Measurements from ENCODE around the gene RPTOR. TPM values are rescaled to one million over a fixed set of nuclear protein-coding genes. Genes with fewer than 3 reads are reported as not detected.
A peak's percentile ranks its signal among the peaks of the same experiment; 100 is the strongest.
"Not testable (repeated sequence)": the region's sequence is repeated elsewhere in the genome, so short reads cannot be mapped to it uniquely, and the experiment has no call there.

The RPTOR gene
- total and polyA plus RNA-seq, 2 donors: 8.1 to 10.3 TPM

GRCh38 chr17:80814491-80814890 lies 269.9 kb downstream of the RPTOR start:
- Histone ChIP-seq H3K36me3 (ENCODE audit: control insufficient read depth in 2 of 2, insufficient read depth in 2 of 2, low read length in 1 of 2) (peaks cover 8 to 35% of the 10 kb centered on the region in 2 donors), H3K4me3 (ENCODE audit: low read length in 2 of 2) (no peak overlapping the region), H3K27ac (ENCODE audit: low read depth in 1 of 2, low read length in 1 of 2) (no peak overlapping the region), H3K27me3 (ENCODE audit: control insufficient read depth in 2 of 2, insufficient read depth in 1 of 2, low read length in 1 of 2) (no peaks in the 10 kb centered on the region), H3K4me1 (ENCODE audit: control insufficient read depth in 2 of 2, insufficient read depth in 2 of 2, low read length in 2 of 2) (peaks cover 0 to 16% of the 10 kb centered on the region in 2 donors), H3K9me3 (ENCODE audit: control insufficient read depth in 2 of 2, insufficient read depth in 1 of 2, low read length in 1 of 2) (peaks cover 0 to 6% of the 10 kb centered on the region in 2 donors)
- no peak for DNase-seq (ENCODE audit: low read depth in 6 of 9, low spot score in 9 of 9)
- WGBS: 98% methylated on average over 9 of the region's 9 CpGs

GRCh38 chr17:80815151-80815681 lies 270.6 kb downstream of the RPTOR start:
- peaks cover 8 to 35% of the 10 kb centered on the region in 2 donors for H3K36me3 ChIP-seq (ENCODE audit: control insufficient read depth in 2 of 2, insufficient read depth in 2 of 2, low read length in 1 of 2)
- DNase-seq (ENCODE audit: low read depth in 6 of 9, low spot score in 9 of 9): no peak
- no peak overlapping the region for H3K4me3 ChIP-seq (ENCODE audit: low read length in 2 of 2)
- peaks cover 0 to 6% of the 10 kb centered on the region in 2 donors for H3K9me3 ChIP-seq (ENCODE audit: control insufficient read depth in 2 of 2, insufficient read depth in 1 of 2, low read length in 1 of 2)
- peaks cover 0 to 22% of the 10 kb centered on the region in 2 donors for H3K4me1 ChIP-seq (ENCODE audit: control insufficient read depth in 2 of 2, insufficient read depth in 2 of 2, low read length in 2 of 2)
- no peaks in the 10 kb centered on the region for H3K27me3 ChIP-seq (ENCODE audit: control insufficient read depth in 2 of 2, insufficient read depth in 1 of 2, low read length in 1 of 2)
- no peak overlapping the region for H3K27ac ChIP-seq (ENCODE audit: low read depth in 1 of 2, low read length in 1 of 2)
- WGBS: 98% methylated on average over 10 of the region's 10 CpGs

- DNase-seq (ENCODE audit: low read depth in 6 of 9, low spot score in 9 of 9); H3K4me3 ChIP-seq (ENCODE audit: low read length in 2 of 2); H3K27ac ChIP-seq (ENCODE audit: low read depth in 1 of 2, low read length in 1 of 2); H3K9me3 ChIP-seq (ENCODE audit: control insufficient read depth in 2 of 2, insufficient read depth in 1 of 2, low read length in 1 of 2); H3K27me3 ChIP-seq (ENCODE audit: control insufficient read depth in 2 of 2, insufficient read depth in 1 of 2, low read length in 1 of 2): not testable (repeated sequence)
- 98% methylated on average over 23 of the region's 23 CpGs for WGBS
- H3K4me1 ChIP-seq (ENCODE audit: control insufficient read depth in 2 of 2, insufficient read depth in 2 of 2, low read length in 2 of 2): peaks cover 0 to 22% of the 10 kb centered on the region in 2 donors
- H3K36me3 ChIP-seq (ENCODE audit: control insufficient read depth in 2 of 2, insufficient read depth in 2 of 2, low read length in 1 of 2): peaks cover 8 to 35% of the 10 kb centered on the region in 2 donors
Observed at GRCh38 chr17:80815718-80816117, 271.1 kb downstream of the RPTOR start.

DNA sequence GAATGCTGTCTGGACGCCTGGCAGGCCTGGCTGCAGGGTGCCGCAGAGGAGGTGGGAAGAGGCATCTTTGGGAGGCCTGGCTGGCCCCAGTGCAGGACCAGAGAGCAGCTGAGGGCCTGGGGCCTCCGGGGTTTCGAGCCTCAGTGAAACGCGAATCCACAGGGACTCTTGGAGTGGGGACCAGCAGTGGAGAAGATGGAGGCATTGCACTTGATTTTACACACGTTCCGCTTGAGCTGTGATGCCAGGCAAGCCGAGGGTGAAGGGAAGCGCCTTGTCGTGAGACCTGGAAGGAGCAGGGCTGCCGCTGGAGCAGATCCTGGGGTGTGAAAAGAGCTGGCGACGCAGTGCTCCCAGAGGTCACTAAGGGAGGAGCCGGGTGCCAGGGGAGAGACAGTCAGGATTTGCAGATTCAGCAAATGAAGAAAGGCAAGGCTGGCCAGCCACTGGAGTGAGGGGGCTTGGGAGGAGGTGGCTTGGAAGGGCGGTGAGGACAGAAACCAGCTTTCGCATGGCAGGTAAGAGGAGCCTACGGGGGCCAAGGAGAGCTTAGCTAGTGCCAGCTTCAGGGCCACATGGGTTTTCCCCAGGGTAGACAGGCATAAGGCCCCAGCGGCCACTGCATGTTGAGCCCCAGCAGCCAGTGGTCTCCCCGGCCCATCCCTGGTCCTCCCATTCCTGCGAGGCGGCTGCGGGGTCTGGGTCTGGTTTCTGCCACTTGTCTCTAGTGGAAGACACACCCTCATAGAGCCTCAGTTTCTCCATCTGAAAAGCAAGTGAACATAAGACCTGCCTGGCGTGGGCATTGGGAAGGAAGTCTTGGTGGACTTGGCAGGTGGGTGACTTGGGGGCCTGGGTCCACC lies 271.8 kb downstream of the RPTOR start:
- Histone ChIP-seq H3K4me3 (ENCODE audit: low read length in 2 of 2) (no peak overlapping the region), H3K27me3 (ENCODE audit: control insufficient read depth in 2 of 2, insufficient read depth in 1 of 2, low read length in 1 of 2) (no peaks in the 10 kb centered on the region), H3K27ac (ENCODE audit: low read depth in 1 of 2, low read length in 1 of 2) (no peak overlapping the region), H3K36me3 (ENCODE audit: control insufficient read depth in 2 of 2, insufficient read depth in 2 of 2, low read length in 1 of 2) (peaks cover 5 to 32% of the 10 kb centered on the region in 2 donors), H3K9me3 (ENCODE audit: control insufficient read depth in 2 of 2, insufficient read depth in 1 of 2, low read length in 1 of 2) (peaks cover 0 to 6% of the 10 kb centered on the region in 2 donors), H3K4me1 (ENCODE audit: control insufficient read depth in 2 of 2, insufficient read depth in 2 of 2, low read length in 2 of 2) (peaks cover 0 to 19% of the 10 kb centered on the region in 2 donors)
- WGBS: 98% methylated on average over 24 of the region's 24 CpGs
- no peak for DNase-seq (ENCODE audit: low read depth in 6 of 9, low spot score in 9 of 9)

DNA sequence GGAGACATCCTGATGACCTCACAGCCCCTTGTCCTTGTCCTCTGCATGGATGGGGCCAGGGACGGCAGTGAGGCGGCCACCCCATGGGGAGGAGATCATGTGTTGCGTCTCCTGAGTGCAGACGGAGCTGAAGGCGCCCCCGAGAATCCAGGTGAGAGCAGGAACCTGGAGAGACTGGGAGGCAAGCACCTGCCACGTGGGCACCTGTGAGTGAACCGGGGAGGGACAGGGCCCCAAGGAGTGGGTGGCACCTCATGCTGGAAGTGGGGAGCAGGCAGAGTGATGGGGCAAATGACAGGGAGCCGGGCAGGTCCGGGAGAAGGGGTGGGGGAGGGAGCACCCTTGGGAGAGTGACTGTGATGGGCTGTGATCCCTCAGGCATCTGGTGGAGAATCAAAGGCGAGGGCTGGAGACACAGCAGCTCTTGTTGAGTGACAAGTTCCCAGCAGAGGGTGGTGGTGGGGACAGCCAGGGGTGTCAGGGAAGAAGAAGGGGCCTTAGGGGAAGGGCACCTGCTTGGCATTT lies 272.7 kb downstream of the RPTOR start:
- Histone ChIP-seq H3K4me1 (ENCODE audit: control insufficient read depth in 2 of 2, insufficient read depth in 2 of 2, low read length in 2 of 2) (peaks cover 0 to 18% of the 10 kb centered on the region in 2 donors), H3K9me3 (ENCODE audit: control insufficient read depth in 2 of 2, insufficient read depth in 1 of 2, low read length in 1 of 2) (peaks cover 0 to 6% of the 10 kb centered on the region in 2 donors), H3K4me3 (ENCODE audit: low read length in 2 of 2) (no peak overlapping the region), H3K36me3 (ENCODE audit: control insufficient read depth in 2 of 2, insufficient read depth in 2 of 2, low read length in 1 of 2) (peaks cover 9 to 32% of the 10 kb centered on the region in 2 donors), H3K27ac (ENCODE audit: low read depth in 1 of 2, low read length in 1 of 2) (no peak overlapping the region), H3K27me3 (ENCODE audit: control insufficient read depth in 2 of 2, insufficient read depth in 1 of 2, low read length in 1 of 2) (no peaks in the 10 kb centered on the region)
- no peak for DNase-seq (ENCODE audit: low read depth in 6 of 9, low spot score in 9 of 9)
- 97% methylated on average over 11 of the region's 11 CpGs for WGBS

GRCh38 chr17:80817861-80818260 lies 273.2 kb downstream of the RPTOR start:
- H3K36me3 ChIP-seq (ENCODE audit: control insufficient read depth in 2 of 2, insufficient read depth in 2 of 2, low read length in 1 of 2): peaks cover 14 to 32% of the 10 kb centered on the region in 2 donors
- peaks cover 0 to 6% of the 10 kb centered on the region in 2 donors for H3K9me3 ChIP-seq (ENCODE audit: control insufficient read depth in 2 of 2, insufficient read depth in 1 of 2, low read length in 1 of 2)
- WGBS: 93% methylated on average over 10 of the region's 10 CpGs
- peaks cover 0 to 18% of the 10 kb centered on the region in 2 donors for H3K4me1 ChIP-seq (ENCODE audit: control insufficient read depth in 2 of 2, insufficient read depth in 2 of 2, low read length in 2 of 2)
- no peaks in the 10 kb centered on the region for H3K27me3 ChIP-seq (ENCODE audit: control insufficient read depth in 2 of 2, insufficient read depth in 1 of 2, low read length in 1 of 2)
- H3K27ac ChIP-seq (ENCODE audit: low read depth in 1 of 2, low read length in 1 of 2): no peak overlapping the region
- H3K4me3 ChIP-seq (ENCODE audit: low read length in 2 of 2): no peak overlapping the region
- no peak for DNase-seq (ENCODE audit: low read depth in 6 of 9, low spot score in 9 of 9)

- H3K27ac ChIP-seq (ENCODE audit: low read depth in 1 of 2, low read length in 1 of 2): no peak overlapping the region
- 98% methylated on average over 9 of the region's 9 CpGs for WGBS
- peaks cover 0 to 6% of the 10 kb centered on the region in 2 donors for H3K9me3 ChIP-seq (ENCODE audit: control insufficient read depth in 2 of 2, insufficient read depth in 1 of 2, low read length in 1 of 2)
- H3K27me3 ChIP-seq (ENCODE audit: control insufficient read depth in 2 of 2, insufficient read depth in 1 of 2, low read length in 1 of 2): no peaks in the 10 kb centered on the region
- DNase-seq (ENCODE audit: low read depth in 6 of 9, low spot score in 9 of 9): no peak
- peaks cover 0 to 18% of the 10 kb centered on the region in 2 donors for H3K4me1 ChIP-seq (ENCODE audit: control insufficient read depth in 2 of 2, insufficient read depth in 2 of 2, low read length in 2 of 2)
- peaks cover 20 to 36% of the 10 kb centered on the region in 2 donors for H3K36me3 ChIP-seq (ENCODE audit: control insufficient read depth in 2 of 2, insufficient read depth in 2 of 2, low read length in 1 of 2)
- H3K4me3 ChIP-seq (ENCODE audit: low read length in 2 of 2): no peak overlapping the region
Observed at GRCh38 chr17:80818871-80819270, 274.2 kb downstream of the RPTOR start.

DNA sequence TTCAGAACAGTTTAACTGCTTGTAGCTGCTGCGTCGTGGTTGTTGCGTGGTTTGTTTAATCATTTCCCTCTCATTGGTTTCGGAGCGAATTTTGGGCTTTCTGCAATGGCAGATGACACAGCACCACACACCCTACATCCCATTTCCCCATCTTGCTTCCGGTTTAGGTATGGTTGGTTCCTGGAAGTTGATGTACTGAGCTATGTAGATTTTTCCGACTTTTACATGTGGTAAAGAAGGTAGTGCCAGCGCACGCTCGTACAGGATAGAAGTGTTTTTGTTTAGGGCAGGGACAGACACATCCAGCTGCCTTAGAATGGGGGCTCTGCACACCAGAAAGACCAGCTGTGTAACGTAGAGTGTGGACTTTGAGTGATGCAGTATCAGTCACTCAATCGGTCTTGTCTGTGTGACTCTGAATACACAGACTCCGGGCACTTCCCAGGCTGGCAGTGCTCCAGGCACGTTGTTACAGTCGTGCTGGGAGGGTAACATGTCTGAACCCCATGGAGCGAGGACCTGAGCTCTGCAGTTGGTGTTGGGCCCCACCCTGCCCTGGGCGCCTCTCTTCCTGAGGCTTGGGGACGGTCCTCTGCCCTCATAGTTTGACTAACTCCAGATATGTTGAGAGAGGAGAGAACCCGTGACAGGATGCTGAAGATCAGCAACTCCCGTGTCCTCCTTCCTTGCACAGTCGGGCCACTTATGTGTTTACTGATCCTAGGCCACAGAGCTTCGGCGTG lies 275.0 kb downstream of the RPTOR start:
- H3K36me3 ChIP-seq (ENCODE audit: control insufficient read depth in 2 of 2, insufficient read depth in 2 of 2, low read length in 1 of 2): peaks cover 22 to 42% of the 10 kb centered on the region in 2 donors
- no peaks in the 10 kb centered on the region for H3K27me3 ChIP-seq (ENCODE audit: control insufficient read depth in 2 of 2, insufficient read depth in 1 of 2, low read length in 1 of 2)
- WGBS: 77% methylated on average over 23 of the region's 23 CpGs
- no peak overlapping the region for H3K27ac ChIP-seq (ENCODE audit: low read depth in 1 of 2, low read length in 1 of 2)
- no peak overlapping the region for H3K4me3 ChIP-seq (ENCODE audit: low read length in 2 of 2)
- peaks cover 0 to 18% of the 10 kb centered on the region in 2 donors for H3K4me1 ChIP-seq (ENCODE audit: control insufficient read depth in 2 of 2, insufficient read depth in 2 of 2, low read length in 2 of 2)
- peak in 1 of 9 donors; percentile 17 for DNase-seq (ENCODE audit: low read depth in 6 of 9, low spot score in 9 of 9)
- H3K9me3 ChIP-seq (ENCODE audit: control insufficient read depth in 2 of 2, insufficient read depth in 1 of 2, low read length in 1 of 2): peaks cover 0 to 6% of the 10 kb centered on the region in 2 donors

Measured in thymus (tissue), 11 donors.